H1 (cell line): ENCODE results near the gene SIT1. TPM values are rescaled to one million over a fixed set of nuclear protein-coding genes. Genes with fewer than 3 reads are reported as not detected.

Experiments
- CTCF ChIA-PET: fragments of 300-600 bp; sonication (Branson Sonifier 250); formaldehyde crosslinking; loops from one replicate; lab custom pipeline; 2021; ENCODE audit not compliant: partially characterized antibody; lab: Charles Lee
- POLR2A ChIA-PET: fragments of 300-600 bp; sonication (Branson Sonifier 250); formaldehyde crosslinking; loops from one replicate; lab custom pipeline; 2021; ENCODE audit warnings: inconsistent platforms; ENCODE audit not compliant: partially characterized antibody; lab: Charles Lee
- DNase-seq, 2 experiments: peaks; one replicate each; pipeline versions ENCODE4 v3.0.0 to v3.0.0-alpha.2; 2010 to 2022; ENCODE audit warnings: low spot score in 2 of 2, low read depth in 1 of 2, mixed read lengths in 1 of 2
- FAIRE-seq: peaks from 2 replicates; lab custom pipeline; 2011; peaks lifted over from hg19 to GRCh38; lab: Jason Lieb, UNC
- H2AFZ ChIP-seq: 2 replicates; pipeline ENCODE4 v1.8.1; 2012; ENCODE audit warnings: low read length, inconsistent platforms
- H2AK5ac ChIP-seq: 2 replicates; pipeline ENCODE4 v1.6.1; 2013; ENCODE audit warnings: low read depth, low read length
- H2BK120ac ChIP-seq: replicated peaks from 2 replicates; pipeline ENCODE3; 2013; ENCODE audit warnings: low read depth, low read length, inconsistent platforms
- H2BK12ac ChIP-seq: 2 replicates; pipeline ENCODE4 v1.6.1; 2013; ENCODE audit warnings: low read depth, low read length
- H2BK15ac ChIP-seq: 2 replicates; pipeline ENCODE4 v1.6.1; 2013; ENCODE audit warnings: low read length
- H2BK20ac ChIP-seq: 2 replicates; pipeline ENCODE4 v1.6.1; 2013; ENCODE audit warnings: low read length
- H2BK5ac ChIP-seq: 2 replicates; pipeline ENCODE4 v1.6.1; 2013; ENCODE audit warnings: low read depth, low read length
- H3K14ac ChIP-seq: 2 replicates; pipeline ENCODE4 v1.6.1; 2013; ENCODE audit warnings: inconsistent platforms; ENCODE audit not compliant: insufficient read length
- H3K18ac ChIP-seq: 2 replicates; pipeline ENCODE4 v1.6.1; 2013; ENCODE audit warnings: low read length; ENCODE audit errors: extremely low read depth
- H3K23ac ChIP-seq: 2 replicates; pipeline ENCODE4 v1.6.1; 2013; ENCODE audit warnings: inconsistent platforms; ENCODE audit not compliant: insufficient read length
- H3K23me2 ChIP-seq: 2 replicates; pipeline ENCODE4 v1.6.1; 2013; ENCODE audit warnings: low read depth, low read length
- H3K27ac ChIP-seq: 2 replicates; pipeline ENCODE4 v1.6.1; 2011; ENCODE audit warnings: low read depth, low read length, inconsistent platforms
- H3K27me3 ChIP-seq, 4 experiments: replicated peaks in 1 of 4; 1 replicate in 1 of 4; 2 replicates in 3 of 4; pipeline versions ENCODE4 v1.6.1 to v1.8.1; 2011 to 2013; ENCODE audit warnings: low read length in 3 of 4, mild to moderate bottlenecking in 3 of 4, inconsistent platforms in 2 of 4, mixed read lengths in 2 of 4, moderate library complexity in 1 of 4; ENCODE audit not compliant: control insufficient read depth in 3 of 4, insufficient read depth in 3 of 4; ENCODE audit errors: extremely low read depth in 1 of 4
- H3K36me3 ChIP-seq, 4 experiments: 2 replicates each; pipeline versions ENCODE4 v1.6.1 to v1.8.1; 2011 to 2013; ENCODE audit warnings: mild to moderate bottlenecking in 4 of 4, low read length in 3 of 4, moderate library complexity in 2 of 4, control low read depth in 1 of 4, inconsistent platforms in 1 of 4; ENCODE audit not compliant: insufficient read depth in 4 of 4, control insufficient read depth in 2 of 4
- H3K4ac ChIP-seq: replicated peaks from 2 replicates; pipeline ENCODE3; 2013; ENCODE audit warnings: low read length, low read depth, mixed read lengths, inconsistent platforms; ENCODE audit not compliant: insufficient read length
- H3K4me1 ChIP-seq, 4 experiments: replicated peaks in 1 of 4; 1 replicate in 1 of 4; 2 replicates in 3 of 4; pipeline versions ENCODE4 v1.6.1 to v1.8.1; 2011 to 2013; ENCODE audit warnings: low read length in 3 of 4, inconsistent platforms in 2 of 4, mixed read lengths in 1 of 4; ENCODE audit not compliant: insufficient read depth in 4 of 4, control insufficient read depth in 3 of 4
- H3K4me2 ChIP-seq, 2 experiments: 2 replicates each; pipeline versions ENCODE4 v1.6.1 to v1.8.1; 2011 to 2013; ENCODE audit warnings: low read depth in 2 of 2, low read length in 2 of 2, control low read depth in 1 of 2, inconsistent platforms in 1 of 2, mild to moderate bottlenecking in 1 of 2; ENCODE audit not compliant: insufficient read depth in 1 of 2
- H3K4me3 ChIP-seq, 4 experiments: fragments of 200-600, 300-600 bp in 1 of 4; sonication (generic), shearing (Covaris generic), sonication (Bioruptor Twin) in 1 of 4; 2 replicates each; pipeline versions ENCODE4 v1.5.1 to v1.8.1; 2011 to 2016; ENCODE audit warnings: low read length in 4 of 4, low read depth in 3 of 4, control low read depth in 2 of 4, inconsistent platforms in 2 of 4, mild to moderate bottlenecking in 2 of 4, mixed read lengths in 1 of 4, moderate library complexity in 1 of 4; ENCODE audit not compliant: insufficient read depth in 2 of 4; ENCODE audit errors: extremely low read depth in 1 of 4
- H3K56ac ChIP-seq: replicated peaks from 2 replicates; pipeline ENCODE3; 2013; ENCODE audit warnings: low read depth, mild to moderate bottlenecking, mixed read lengths, low read length, inconsistent platforms; ENCODE audit not compliant: insufficient read length
- H3K79me1 ChIP-seq: 2 replicates; pipeline ENCODE4 v1.6.1; 2013; ENCODE audit warnings: low read depth, low read length, control low read depth
- H3K79me2 ChIP-seq, 2 experiments: 2 replicates each; pipeline versions ENCODE4 v1.6.1 to v1.8.1; 2012 to 2013; ENCODE audit warnings: low read length in 2 of 2, mild to moderate bottlenecking in 2 of 2, inconsistent platforms in 1 of 2; ENCODE audit not compliant: insufficient read depth in 2 of 2, control insufficient read depth in 1 of 2
- H3K9ac ChIP-seq, 4 experiments: replicated peaks in 1 of 4; 1 replicate in 1 of 4; 2 replicates in 3 of 4; pipeline versions ENCODE4 v1.6.1 to v1.8.1; 2011 to 2013; ENCODE audit warnings: low read depth in 3 of 4, low read length in 3 of 4, control low read depth in 2 of 4, mild to moderate bottlenecking in 2 of 4, moderate library complexity in 2 of 4, inconsistent platforms in 1 of 4; ENCODE audit errors: extremely low read depth in 1 of 4
- H3K9me3 ChIP-seq, 2 experiments: 2 replicates each; pipeline versions ENCODE4 v1.6.1 to v1.8.1; 2012 to 2013; ENCODE audit warnings: mild to moderate bottlenecking in 2 of 2, moderate library complexity in 2 of 2, control low read depth in 1 of 2, inconsistent platforms in 1 of 2, low read depth in 1 of 2, low read length in 1 of 2, mixed read lengths in 1 of 2; ENCODE audit not compliant: insufficient read depth in 2 of 2
- H4K20me1 ChIP-seq, 2 experiments: replicated peaks in 1 of 2; 2 replicates each; pipeline versions ENCODE3 to v1.8.1; 2011 to 2013; ENCODE audit warnings: inconsistent platforms in 2 of 2, low read length in 2 of 2, mild to moderate bottlenecking in 1 of 2; ENCODE audit not compliant: insufficient read depth in 2 of 2, control insufficient read depth in 1 of 2
- H4K5ac ChIP-seq: 2 replicates; pipeline ENCODE4 v1.6.1; 2013; ENCODE audit warnings: low read length, low read depth, mixed read lengths, inconsistent platforms; ENCODE audit not compliant: insufficient read length
- H4K8ac ChIP-seq: 2 replicates; pipeline ENCODE4 v1.8.0; 2013; ENCODE audit warnings: mild to moderate bottlenecking, moderate library complexity, low read length, inconsistent platforms; ENCODE audit not compliant: insufficient read depth; ENCODE audit errors: extremely low read depth
- H4K91ac ChIP-seq: replicated peaks from 2 replicates; pipeline ENCODE3; 2013; ENCODE audit warnings: low read length, mixed read lengths, inconsistent platforms; ENCODE audit not compliant: insufficient read length
- SP2 ChIP-seq: IDR thresholded peaks from 2 replicates; pipeline ENCODE4 v1.6.1; 2012; ENCODE audit warnings: mild to moderate bottlenecking, low read length, inconsistent platforms
- WGBS, 2 experiments: shearing (Covaris generic) in 1 of 2; methylation state at CpG; one replicate each; pipeline versions ENCODE4 v1.1.6 to v1.1.7; 2013 to 2015; ENCODE audit warnings: low lambda C conversion rate in 2 of 2, mixed read lengths in 2 of 2, inconsistent platforms in 1 of 2, low coverage in 1 of 2, missing lambda C conversion rate in 1 of 2; ENCODE audit not compliant: insufficient replicate concordance in 2 of 2, insufficient coverage in 1 of 2, insufficient read length in 1 of 2; ENCODE audit errors: extremely low coverage in 1 of 2, missing lambda C conversion rate in 1 of 2; 5-methylcytosine and 5-hydroxymethylcytosine counted together
- polyA plus RNA-seq, 7 experiments: library from polyadenylated mRNA; depleted of rRNA in 3 of 7; stranded (reverse) in 5 of 7; unstranded in 2 of 7; fragments of >200 nt in 5 of 7; fragments of 200-250 nt in 2 of 7; gene quantifications; 1 replicate in 5 of 7; 2 replicates in 1 of 7; 4 replicates in 1 of 7; pipeline versions ENCODE4 v1.2.1 to v1.2.3, GENCODE V29; 2011 to 2013; ENCODE audit warnings: missing spikeins in 2 of 7, mixed read lengths in 2 of 7
- total RNA-seq: library from RNA; stranded (reverse); fragmentation: NEBNext Ultra II Directional; extraction: Animal tissue kit (Norgen Biotek cat#: 25700); gene quantifications from 2 replicates; pipeline ENCODE4 v1.2.1, GENCODE V29; 2021

Gene SIT1
- total and polyA plus RNA-seq, 2 of the 8 experiments (the other 6 are each of a cell fraction or from before 2014, with no cell fraction given) = 8.2 to 12.8 TPM

DNA sequence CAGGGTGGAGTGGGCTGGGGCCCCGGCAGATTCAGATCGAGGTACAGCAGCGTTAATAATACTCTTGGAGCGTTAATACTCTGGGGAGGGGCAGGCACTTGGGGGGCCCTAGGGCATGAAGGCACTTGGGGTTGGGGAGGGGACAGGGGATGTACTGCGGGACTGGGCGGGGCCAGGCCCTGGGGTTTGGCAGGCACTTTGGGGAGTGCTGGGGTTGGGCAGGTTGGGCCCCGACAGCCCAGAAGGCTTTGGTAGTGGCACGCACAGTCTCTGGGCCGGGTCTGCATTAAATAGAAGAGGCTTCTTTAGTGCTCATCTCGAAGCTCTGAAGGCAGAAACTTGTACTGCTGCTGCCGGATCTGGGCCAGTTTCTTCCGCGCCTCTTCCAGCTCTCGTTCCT lies 46.8 kb upstream of the SIT1 start:
- H2BK15ac ChIP-seq = no peak overlapping the region
- H4K91ac ChIP-seq = no peak overlapping the region
- no peak for FAIRE-seq
- H4K8ac ChIP-seq = no peak overlapping the region
- H3K4ac ChIP-seq = no peak overlapping the region
- H2BK20ac ChIP-seq = no peak overlapping the region
- no peaks in the 10 kb centered on the region for H3K79me1 ChIP-seq
- H2BK120ac ChIP-seq = no peak overlapping the region
- H3K9ac ChIP-seq = no peak overlapping the region
- CTCF ChIA-PET = interaction anchor here (1.2 to 14.1 kb wide), 23 partner anchors 9 to 208 kb away, joined by 3 to 347 read pairs (median 16); partner anchors contain the start of genes ARHGEF39, CA9, CCDC107 and CREB3
- no peak for TF ChIP-seq SP2
- no peak overlapping the region for H2AFZ ChIP-seq
- no peak overlapping the region for H3K14ac ChIP-seq
- no peaks in the 10 kb centered on the region for H3K9me3 ChIP-seq
- no peak overlapping the region for H3K23ac ChIP-seq
- H3K79me2 ChIP-seq = no peaks in the 10 kb centered on the region
- H3K27ac ChIP-seq = no peak overlapping the region
- DNase-seq = no peak
- no peak overlapping the region for H2AK5ac ChIP-seq
- WGBS, 2 experiments = 95% methylated on average over 12 of the region's 14 CpGs; no CpG with 5 or more reads in 1 of the 2 experiments
- no peak overlapping the region for H3K4me3 ChIP-seq
- no peaks in the 10 kb centered on the region for H3K23me2 ChIP-seq
- peaks cover 28 to 44% (median 42%) of the 10 kb centered on the region in 4 experiments for H3K36me3 ChIP-seq
- POLR2A ChIA-PET = interaction anchor here (2.1 to 14.9 kb wide), 4 partner anchors 9 to 51 kb away, joined by 9 to 158 read pairs (median 12); partner anchors contain the start of genes CREB3 and TLN1
- H3K18ac ChIP-seq = no peak overlapping the region
- H2BK5ac ChIP-seq = no peak overlapping the region
- no peak overlapping the region for H2BK12ac ChIP-seq
- H4K20me1 ChIP-seq = peaks cover 3 to 7% of the 10 kb centered on the region in 2 experiments
- no peak overlapping the region for H4K5ac ChIP-seq
- no peaks in the 10 kb centered on the region for H3K27me3 ChIP-seq
- no peak overlapping the region for H3K4me2 ChIP-seq
- H3K56ac ChIP-seq = no peak overlapping the region
- no peaks in the 10 kb centered on the region for H3K4me1 ChIP-seq
